ENCODE measurements around the gene HIP1. TPM values are rescaled to one million over a fixed set of nuclear protein-coding genes. Genes with fewer than 3 reads are reported as not detected.
"Not testable (repeated sequence)": the region's sequence is repeated elsewhere in the genome, so short reads cannot be mapped to it uniquely, and the experiment has no call there.

The HIP1 gene
- polyA plus RNA-seq, 1 of the 3 experiments (the other 2 are of a cell fraction), result 11.3 TPM

DNA sequence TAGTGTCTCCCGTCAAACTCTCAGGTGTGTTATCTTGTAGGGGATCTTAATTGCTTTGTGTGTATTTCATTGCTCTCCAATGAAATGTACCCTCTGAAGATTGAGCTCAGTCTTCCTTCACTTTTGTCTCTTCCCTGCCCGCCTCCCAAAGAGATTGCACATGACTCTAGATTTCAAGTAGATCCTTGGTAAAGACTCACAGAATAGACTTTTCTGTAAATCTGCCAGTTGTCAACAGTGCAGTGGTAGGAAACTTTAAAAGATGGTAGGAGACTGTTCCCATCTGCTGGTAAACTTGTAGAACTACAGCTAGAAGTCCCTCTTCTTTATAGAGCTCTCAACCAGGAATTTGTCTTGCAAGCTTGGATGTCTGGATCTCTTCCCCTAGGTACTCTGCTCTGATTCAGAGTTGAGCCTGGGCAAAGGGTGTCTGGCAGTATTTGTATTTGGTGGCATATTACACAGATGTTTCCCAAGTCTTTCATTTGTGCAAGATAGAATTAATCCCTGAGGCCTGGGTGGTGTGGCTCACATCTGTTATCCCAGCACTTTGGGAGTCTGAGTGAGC, 23.7 kb upstream of the HIP1 start (continued):
- TF ChIP-seq MAX (IDR thresholded peaks at IDR 0.05; ENCODE audit: low read depth) (no peak), EZH2phosphoT487 (IDR thresholded peaks at IDR 0.05; ENCODE audit: borderline replicate concordance, low read depth) (no peak)

GRCh38 chr7:75761801-75762200, 23.1 kb upstream of the HIP1 start:
- H3K9me3 ChIP-seq; H3K9ac ChIP-seq; H3K4me1 ChIP-seq (ENCODE audit: control insufficient read depth in 1 of 2, insufficient read depth in 2 of 2, low read depth in 1 of 2, low read length in 1 of 2); H3K27ac ChIP-seq (ENCODE audit: low read depth in 2 of 2, low read length in 1 of 2); H3K36me3 ChIP-seq (replicated peaks in 1 of 2; ENCODE audit: control insufficient read depth in 1 of 2, insufficient read depth in 2 of 2, low read length in 1 of 2); POLR2A ChIA-PET; H3K27me3 ChIP-seq (ENCODE audit: insufficient read depth); DNase-seq; H3K4me3 ChIP-seq (ENCODE audit: low read depth in 2 of 2, low read length in 1 of 2); H4K20me1 ChIP-seq (ENCODE audit: insufficient read depth); H3K79me2 ChIP-seq (ENCODE audit: insufficient read depth); H3K4me2 ChIP-seq; H2AFZ ChIP-seq (ENCODE audit: low read depth); H3K9me2 ChIP-seq; H3F3A ChIP-seq (replicated peaks; ENCODE audit: insufficient read depth): not testable (repeated sequence)
- 53% methylated on average over 3 of the region's 3 CpGs for WGBS (ENCODE audit: low lambda C conversion rate)
- CTCF ChIA-PET, result interaction anchor here (0.8 to 2.5 kb wide), 29 partner anchors 7 to 708 kb away, joined by 3 to 18 read pairs (median 4); partner anchors contain the start of gene HIP1

DNA sequence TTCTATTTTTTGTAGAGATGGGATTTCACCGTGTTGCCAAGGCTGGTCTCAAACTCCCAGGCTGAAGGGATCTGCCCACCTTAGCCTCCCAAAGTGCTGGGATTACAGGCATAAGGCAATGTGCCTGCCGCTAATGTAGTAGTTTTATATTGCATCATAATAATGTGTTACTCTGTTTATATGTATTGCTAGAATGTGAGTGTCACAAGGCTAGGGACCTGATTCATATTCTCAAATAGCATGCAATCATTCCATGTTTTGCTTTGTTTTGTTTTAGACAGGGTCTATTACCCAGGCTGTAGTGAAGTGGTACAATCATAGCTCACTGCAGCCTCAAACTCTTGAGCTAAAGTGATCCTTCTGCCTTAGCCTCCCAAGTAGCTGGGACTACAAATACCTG, 19.8 kb upstream of the HIP1 start:
- Histone ChIP-seq H3K36me3 (replicated peaks in 1 of 2; ENCODE audit: control insufficient read depth in 1 of 2, insufficient read depth in 2 of 2, low read length in 1 of 2) (no peaks in the 10 kb centered on the region), H3K27ac (ENCODE audit: low read depth in 2 of 2, low read length in 1 of 2) (no peak overlapping the region), H2AFZ (ENCODE audit: low read depth) (no peak overlapping the region), H3K9me3 (no peaks in the 10 kb centered on the region), H3K4me2 (no peak overlapping the region), H3K9me2 (no peaks in the 10 kb centered on the region), H3K79me2 (ENCODE audit: insufficient read depth) (no peaks in the 10 kb centered on the region), H3K4me1 (ENCODE audit: control insufficient read depth in 1 of 2, insufficient read depth in 2 of 2, low read depth in 1 of 2, low read length in 1 of 2) (no peaks in the 10 kb centered on the region), H3K27me3 (ENCODE audit: insufficient read depth) (no peaks in the 10 kb centered on the region), H4K20me1 (ENCODE audit: insufficient read depth) (no peaks in the 10 kb centered on the region), H3K4me3 (ENCODE audit: low read depth in 2 of 2, low read length in 1 of 2) (no peak overlapping the region), H3K9ac (no peak overlapping the region), H3F3A (replicated peaks; ENCODE audit: insufficient read depth) (no peaks in the 10 kb centered on the region)
- ChIA-PET POLR2A (no interaction called here), CTCF (interaction anchor here (1.2 kb wide), 1 partner anchor 25 kb away, joined by 4 read pairs; no protein-coding TSS in a partner anchor)
- no peak for DNase-seq
- no peak for TF ChIP-seq SIN3A (IDR thresholded peaks at IDR 0.05; ENCODE audit: borderline replicate concordance, low read depth, low read length)
- TF ChIP-seq TAF1 (IDR thresholded peaks at IDR 0.05; ENCODE audit: borderline replicate concordance, low read depth, low read length), result no peak
- TF ChIP-seq, protein P1, sequence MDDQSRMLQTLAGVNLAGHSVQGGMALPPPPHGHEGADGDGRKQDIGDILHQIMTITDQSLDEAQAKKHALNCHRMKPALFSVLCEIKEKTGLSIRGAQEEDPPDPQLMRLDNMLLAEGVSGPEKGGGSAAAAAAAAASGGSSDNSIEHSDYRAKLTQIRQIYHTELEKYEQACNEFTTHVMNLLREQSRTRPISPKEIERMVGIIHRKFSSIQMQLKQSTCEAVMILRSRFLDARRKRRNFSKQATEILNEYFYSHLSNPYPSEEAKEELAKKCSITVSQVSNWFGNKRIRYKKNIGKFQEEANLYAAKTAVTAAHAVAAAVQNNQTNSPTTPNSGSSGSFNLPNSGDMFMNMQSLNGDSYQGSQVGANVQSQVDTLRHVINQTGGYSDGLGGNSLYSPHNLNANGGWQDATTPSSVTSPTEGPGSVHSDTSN (IDR thresholded peaks at IDR 0.05), result no peak
- TF ChIP-seq GATA2 (CRISPR knock-in tag; IDR thresholded peaks at IDR 0.05), result no peak
- no peak for TF ChIP-seq MAX (IDR thresholded peaks at IDR 0.05; ENCODE audit: low read depth)
- TF ChIP-seq USF1 (IDR thresholded peaks at IDR 0.05; ENCODE audit: borderline replicate concordance, low read depth), result no peak
- 49% methylated on average over 2 of the region's 2 CpGs for WGBS (ENCODE audit: low lambda C conversion rate)
